GM23338 (cell line): ENCODE measurements around the gene ASB12. TPM values are rescaled to one million over a fixed set of nuclear protein-coding genes. Genes with fewer than 3 reads are reported as not detected.

Source experiments
- ATAC-seq: fragments of 200-7000 bp; cut with Tn5 transposase; 3 replicates; pipeline ENCODE4 v1.9.1; 2020
- DNase-seq: peaks from one replicate; pipeline ENCODE4 v3.0.0-alpha.2; 2015; ENCODE audit warnings: low spot score
- H2AFZ ChIP-seq: fragments of 200-600 bp; sonication (generic); 2 replicates; pipeline ENCODE4 v1.8.0; 2016; ENCODE audit warnings: antibody characterized with exemption, mild to moderate bottlenecking, moderate library complexity
- H3F3A ChIP-seq: fragments of 200-600 bp; sonication (generic); replicated peaks from 2 replicates; pipeline ENCODE4 v1.8.0; 2017; ENCODE audit warnings: antibody characterized with exemption, mixed run types, low read depth
- H3K27ac ChIP-seq: fragments of 200-600 bp; sonication (generic); 2 replicates; pipeline ENCODE4 v1.6.1; 2016; ENCODE audit warnings: low read depth
- H3K27me3 ChIP-seq: fragments of 200-600 bp; sonication (generic); 2 replicates; pipeline ENCODE4 v1.8.0; 2016; ENCODE audit warnings: mild to moderate bottlenecking, mixed run types, moderate library complexity; ENCODE audit not compliant: insufficient read depth
- H3K36me3 ChIP-seq: fragments of 200-600 bp; sonication (generic); 2 replicates; pipeline ENCODE4 v1.8.0; 2016; ENCODE audit warnings: mild to moderate bottlenecking; ENCODE audit not compliant: insufficient read depth
- H3K4me1 ChIP-seq: fragments of 200-600 bp; sonication (generic); 2 replicates; pipeline ENCODE4 v1.8.0; 2016; ENCODE audit warnings: mild to moderate bottlenecking, moderate library complexity; ENCODE audit not compliant: insufficient read depth
- H3K4me2 ChIP-seq: fragments of 200-600 bp; sonication (generic); 2 replicates; pipeline ENCODE4 v1.7.1; 2017; ENCODE audit warnings: mixed run types
- H3K4me3 ChIP-seq: fragments of 200-600 bp; sonication (generic); 2 replicates; pipeline ENCODE4 v1.6.1; 2016; ENCODE audit warnings: mixed run types
- H3K79me2 ChIP-seq: fragments of 200-600 bp; sonication (generic); replicated peaks from 2 replicates; pipeline ENCODE4 v1.8.0; 2017; ENCODE audit warnings: mild to moderate bottlenecking; ENCODE audit not compliant: insufficient read depth
- H3K9me2 ChIP-seq: fragments of 200-600 bp; sonication (generic); 2 replicates; pipeline ENCODE4 v1.8.0; 2017; ENCODE audit not compliant: insufficient read depth
- H4K20me1 ChIP-seq: fragments of 200-600 bp; sonication (generic); replicated peaks from 2 replicates; pipeline ENCODE4 v1.8.0; 2017; ENCODE audit warnings: mild to moderate bottlenecking; ENCODE audit not compliant: insufficient read depth
- H3K27ac Mint-ChIP-seq: 2 replicates; pipeline ENCODE4 v1.8.0; 2020; ENCODE audit warnings: inconsistent platforms, mild to moderate bottlenecking, moderate library complexity, mixed read lengths
- H3K27me3 Mint-ChIP-seq: 3 replicates; pipeline ENCODE4 v1.8.0; 2022; ENCODE audit warnings: low read depth, mild to moderate bottlenecking, moderate library complexity, mixed read lengths, inconsistent platforms; ENCODE audit not compliant: insufficient read depth, poor library complexity
- H3K36me3 Mint-ChIP-seq: 3 replicates; pipeline ENCODE4 v1.8.0; 2021; ENCODE audit warnings: low read depth, mild to moderate bottlenecking, inconsistent platforms, moderate library complexity, mixed read lengths
- H3K4me1 Mint-ChIP-seq: 3 replicates; pipeline ENCODE4 v1.8.0; 2020; ENCODE audit warnings: mild to moderate bottlenecking, inconsistent platforms, mixed read lengths
- H3K4me3 Mint-ChIP-seq: 3 replicates; pipeline ENCODE4 v1.8.0; 2021; ENCODE audit warnings: moderate library complexity, mild to moderate bottlenecking, inconsistent platforms, mixed read lengths
- H3K9me3 Mint-ChIP-seq: 3 replicates; pipeline ENCODE4 v1.8.0; 2020; ENCODE audit warnings: moderate library complexity, mild to moderate bottlenecking, inconsistent platforms, mixed read lengths
- CREB1 ChIP-seq: fragments of 250-450 bp; sonication (Bioruptor Pico); IDR thresholded peaks from 2 replicates; pipeline ENCODE4 v1.5.0; 2020; ENCODE audit warnings: low read depth, mild to moderate bottlenecking, moderate library complexity
- CTCF ChIP-seq, 2 experiments: fragments of 200-600 bp in 1 of 2; sonication (generic) in 1 of 2; conservative IDR thresholded peaks; 2 replicates each; pipeline versions ENCODE4 v1.5.1 to v1.6.1; 2016 to 2017; ENCODE audit warnings: antibody characterized with exemption in 2 of 2, low read depth in 2 of 2, mild to moderate bottlenecking in 2 of 2, moderate library complexity in 1 of 2
- ETS1 ChIP-seq: IDR thresholded peaks from 2 replicates; pipeline ENCODE4 v1.6.1; 2016; ENCODE audit warnings: antibody characterized with exemption
- EZH2 ChIP-seq: fragments of 200-600 bp; sonication (generic); IDR thresholded peaks from one replicate; pipeline ENCODE4 v1.8.0; 2017; ENCODE audit warnings: antibody characterized with exemption, mild to moderate bottlenecking, low read depth; ENCODE audit not compliant: unreplicated experiment
- EZH2phosphoT487 ChIP-seq: fragments of 200-600 bp; sonication (generic); IDR thresholded peaks from one replicate; pipeline ENCODE4 v1.8.1; 2018; ENCODE audit warnings: antibody characterized with exemption; ENCODE audit not compliant: unreplicated experiment
- JUNB ChIP-seq: IDR thresholded peaks from one replicate; pipeline ENCODE4 v1.6.1; 2016; ENCODE audit warnings: antibody characterized with exemption; ENCODE audit not compliant: unreplicated experiment
- NANOG ChIP-seq: IDR thresholded peaks from 2 replicates; pipeline ENCODE4 v1.6.1; 2016; ENCODE audit warnings: antibody characterized with exemption, borderline replicate concordance
- POLR2AphosphoS5 ChIP-seq: IDR thresholded peaks from 2 replicates; pipeline ENCODE4 v1.6.1; 2016; ENCODE audit warnings: antibody characterized with exemption, low read depth
- STAT1 ChIP-seq: IDR thresholded peaks from one replicate; pipeline ENCODE4 v1.6.1; 2016; ENCODE audit warnings: antibody characterized with exemption; ENCODE audit not compliant: unreplicated experiment
- ZNF114 ChIP-seq: fragments of 250-450 bp; sonication (Bioruptor Pico); IDR thresholded peaks from 2 replicates; pipeline ENCODE4 v1.5.0; 2020; ENCODE audit warnings: mild to moderate bottlenecking, moderate library complexity
- ZNF331 ChIP-seq: fragments of 250-450 bp; sonication (Bioruptor Pico); IDR thresholded peaks from 2 replicates; pipeline ENCODE4 v1.5.0; 2020; ENCODE audit warnings: low read depth, mild to moderate bottlenecking, moderate library complexity
- ZNF462 ChIP-seq: fragments of 250-450 bp; sonication (Bioruptor Pico); IDR thresholded peaks from 2 replicates; pipeline ENCODE4 v1.5.0; 2020; ENCODE audit warnings: mild to moderate bottlenecking, moderate library complexity
- polyA plus RNA-seq: library from polyadenylated mRNA; unstranded; fragments of >200 nt; fragmentation: Nextera tagmentation; extraction: Ambion mirVana; gene quantifications from 2 replicates; pipeline ENCODE4 v1.2.1, GENCODE V29; 2016
- total RNA-seq: library from RNA; depleted of rRNA; stranded (reverse); fragments of >200 nt; shearing (Covaris generic); gene quantifications from 2 replicates; pipeline ENCODE4 v1.2.3, GENCODE V29; 2014
- TF ChIP-seq, protein P1 (sequence below): IDR thresholded peaks from one replicate; pipeline ENCODE4 v1.6.1; 2018; ENCODE audit warnings: antibody characterized with exemption; ENCODE audit not compliant: unreplicated experiment

The ASB12 gene
- total and polyA plus RNA-seq, 2 experiments from 2014 or later, result 1.1 to 1.2 TPM

DNA sequence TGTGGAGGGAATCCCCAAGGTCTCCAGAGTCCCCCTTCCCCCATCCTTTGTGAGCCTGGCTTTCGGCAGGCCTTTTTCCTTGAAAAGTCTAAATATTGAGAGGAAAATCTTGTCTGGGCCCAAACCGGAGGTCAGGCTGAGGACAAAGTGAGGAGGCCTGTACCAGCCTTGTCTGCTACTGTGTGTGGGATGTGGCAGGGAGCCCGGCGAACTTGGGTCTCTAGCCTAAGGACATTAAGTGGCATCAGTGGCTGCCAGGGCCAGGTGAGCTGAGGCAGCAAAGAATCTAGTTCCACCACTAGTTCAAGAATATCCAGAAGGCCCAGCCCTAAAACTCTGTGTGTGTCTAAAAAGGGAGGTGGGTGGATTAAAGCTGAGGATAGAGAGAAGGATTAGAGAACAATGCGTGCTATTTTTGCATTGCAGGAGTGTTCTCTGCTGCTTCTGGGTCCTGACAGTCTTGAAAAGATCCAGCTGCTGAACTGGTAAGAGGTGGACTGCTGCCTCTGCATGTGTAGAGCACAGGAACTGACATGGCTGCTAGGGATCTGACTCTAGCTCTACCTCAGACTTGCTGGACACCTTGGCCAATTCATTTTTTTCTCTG, 23.7 kb downstream of the ASB12 start:
- H3K4me2 ChIP-seq, result peak overlapping the region; percentile 70
- peaks cover 17% of the 10 kb centered on the region for H3K27me3 ChIP-seq
- no peak overlapping the region for H3K27ac ChIP-seq
- peaks cover 2% of the 10 kb centered on the region for H3K27me3 Mint-ChIP-seq
- H3K9me2 ChIP-seq, result no peaks in the 10 kb centered on the region
- peak overlapping the region; percentile 78 for H3K4me3 Mint-ChIP-seq
- H3K4me3 ChIP-seq, result peak overlapping the region; percentile 64
- ATAC-seq (no peak), DNase-seq (no peak)
- H3K36me3 ChIP-seq, result no peaks in the 10 kb centered on the region
- H3K27ac Mint-ChIP-seq, result no peak overlapping the region
- H3K4me1 Mint-ChIP-seq, result peaks cover 15% of the 10 kb centered on the region
- no peak for TF ChIP-seq CTCF (conservative IDR thresholded peaks at IDR 0.05; ENCODE audit: low read depth in 2 of 2)
- no peak for TF ChIP-seq STAT1
- TF ChIP-seq ZNF462 (CRISPR knock-in tag), result no peak
- TF ChIP-seq, protein P1, sequence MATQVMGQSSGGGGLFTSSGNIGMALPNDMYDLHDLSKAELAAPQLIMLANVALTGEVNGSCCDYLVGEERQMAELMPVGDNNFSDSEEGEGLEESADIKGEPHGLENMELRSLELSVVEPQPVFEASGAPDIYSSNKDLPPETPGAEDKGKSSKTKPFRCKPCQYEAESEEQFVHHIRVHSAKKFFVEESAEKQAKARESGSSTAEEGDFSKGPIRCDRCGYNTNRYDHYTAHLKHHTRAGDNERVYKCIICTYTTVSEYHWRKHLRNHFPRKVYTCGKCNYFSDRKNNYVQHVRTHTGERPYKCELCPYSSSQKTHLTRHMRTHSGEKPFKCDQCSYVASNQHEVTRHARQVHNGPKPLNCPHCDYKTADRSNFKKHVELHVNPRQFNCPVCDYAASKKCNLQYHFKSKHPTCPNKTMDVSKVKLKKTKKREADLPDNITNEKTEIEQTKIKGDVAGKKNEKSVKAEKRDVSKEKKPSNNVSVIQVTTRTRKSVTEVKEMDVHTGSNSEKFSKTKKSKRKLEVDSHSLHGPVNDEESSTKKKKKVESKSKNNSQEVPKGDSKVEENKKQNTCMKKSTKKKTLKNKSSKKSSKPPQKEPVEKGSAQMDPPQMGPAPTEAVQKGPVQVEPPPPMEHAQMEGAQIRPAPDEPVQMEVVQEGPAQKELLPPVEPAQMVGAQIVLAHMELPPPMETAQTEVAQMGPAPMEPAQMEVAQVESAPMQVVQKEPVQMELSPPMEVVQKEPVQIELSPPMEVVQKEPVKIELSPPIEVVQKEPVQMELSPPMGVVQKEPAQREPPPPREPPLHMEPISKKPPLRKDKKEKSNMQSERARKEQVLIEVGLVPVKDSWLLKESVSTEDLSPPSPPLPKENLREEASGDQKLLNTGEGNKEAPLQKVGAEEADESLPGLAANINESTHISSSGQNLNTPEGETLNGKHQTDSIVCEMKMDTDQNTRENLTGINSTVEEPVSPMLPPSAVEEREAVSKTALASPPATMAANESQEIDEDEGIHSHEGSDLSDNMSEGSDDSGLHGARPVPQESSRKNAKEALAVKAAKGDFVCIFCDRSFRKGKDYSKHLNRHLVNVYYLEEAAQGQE, result no peak
- no peak for TF ChIP-seq NANOG
- no peak for TF ChIP-seq JUNB
- no peak for TF ChIP-seq EZH2
- no peak for TF ChIP-seq CREB1 (CRISPR knock-in tag)
- no peak for TF ChIP-seq ZNF331 (CRISPR knock-in tag)
- TF ChIP-seq EZH2phosphoT487, result no peak
- TF ChIP-seq POLR2AphosphoS5, result no peak
- TF ChIP-seq ETS1, result no peak
- TF ChIP-seq ZNF114 (CRISPR knock-in tag), result no peak
- no peaks in the 10 kb centered on the region; the same call in 1 of the 2 replicates for H3K4me1 ChIP-seq
- no peaks in the 10 kb centered on the region for H3K79me2 ChIP-seq
- peak overlapping the region; percentile 78; the same call in 1 of the 2 replicates for H2AFZ ChIP-seq
- no peaks in the 10 kb centered on the region for H3F3A ChIP-seq
- no peaks in the 10 kb centered on the region for H3K9me3 Mint-ChIP-seq
- H3K36me3 Mint-ChIP-seq, result no peaks in the 10 kb centered on the region; the same call in 2 of the 3 replicates
- H4K20me1 ChIP-seq, result peaks cover 3% of the 10 kb centered on the region; the same call in 1 of the 2 replicates
